ENCODE measurements around the gene TOGARAM2.

DNA sequence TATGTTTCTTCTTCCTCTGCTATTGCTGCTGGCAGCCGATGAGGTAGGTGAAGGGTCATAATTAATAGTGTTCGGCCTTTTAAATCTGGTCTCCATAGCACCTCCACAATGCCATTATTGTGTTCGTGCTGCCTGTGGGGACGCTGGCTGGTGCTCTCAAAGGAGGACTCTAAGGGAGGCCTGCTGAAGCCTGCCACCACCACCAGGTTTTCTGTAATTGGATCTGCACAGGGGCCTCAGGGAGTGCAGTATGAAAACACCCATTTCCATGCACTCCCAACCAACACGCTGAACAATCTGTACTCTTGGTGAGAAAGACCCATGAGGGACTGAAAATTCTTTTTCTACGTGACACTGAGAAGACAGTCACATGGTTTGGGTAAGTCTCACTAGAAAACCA is 116.5 kb downstream of the TOGARAM2 start:
- TF ChIP-seq YY1 (IDR thresholded peaks at IDR 0.05; ENCODE audit: insufficient read depth, insufficient read length) (no peak), ZNF274 (IDR thresholded peaks at IDR 0.05; ENCODE audit: low read depth, low read length) (no peak)
